GM18867 (cell line): ENCODE measurements around the gene SYNE1.

Source experiments
- ATAC-seq: cut with Tn5 transposase; IDR thresholded peaks from one replicate; pipeline ENCODE4 v1.9.1; 2021; ENCODE audit warnings: mild to moderate bottlenecking, moderate library complexity; ENCODE audit not compliant: unreplicated experiment

Gene SYNE1

DNA sequence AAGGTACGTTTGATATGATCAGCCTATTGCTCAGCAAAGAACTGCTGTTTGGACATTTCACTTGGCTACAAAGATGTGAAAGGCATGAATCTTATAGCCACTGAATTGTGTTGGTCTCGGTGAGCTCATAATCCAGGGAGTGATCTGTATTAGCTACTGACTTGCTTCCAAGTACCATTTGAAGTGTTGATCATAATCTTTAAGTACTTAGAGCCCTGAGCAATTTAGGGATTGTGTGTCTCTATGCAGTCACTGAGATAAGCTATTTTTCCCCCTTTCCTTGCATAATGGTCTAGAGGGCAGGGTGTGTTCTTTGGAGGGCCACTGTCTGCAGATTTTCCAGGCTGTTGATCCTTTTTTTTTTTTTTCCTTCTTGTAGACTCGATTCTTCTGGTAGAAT, 436.0 kb downstream of the SYNE1 start:
- ATAC-seq, result no peak

DNA sequence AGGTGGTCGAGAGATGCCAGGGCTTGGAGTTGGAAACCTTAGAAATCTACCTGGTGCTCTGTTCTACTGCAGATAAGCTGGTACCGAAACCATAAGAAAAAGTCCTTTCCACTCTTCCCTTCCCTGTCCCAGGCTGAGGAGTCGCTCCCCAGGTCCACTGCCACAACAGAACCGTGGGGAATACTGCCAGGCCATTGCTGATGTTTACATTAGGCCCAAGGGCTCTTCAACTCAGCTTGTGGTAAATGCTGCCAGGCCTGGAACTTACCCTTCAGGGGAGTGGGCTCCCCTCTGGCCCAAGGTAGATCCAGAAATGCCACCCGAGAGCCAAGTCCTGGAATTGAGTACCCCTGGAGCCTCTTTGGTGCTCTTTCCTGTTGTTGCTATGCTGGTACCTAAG, 441.3 kb downstream of the SYNE1 start:
- no peak for ATAC-seq

DNA sequence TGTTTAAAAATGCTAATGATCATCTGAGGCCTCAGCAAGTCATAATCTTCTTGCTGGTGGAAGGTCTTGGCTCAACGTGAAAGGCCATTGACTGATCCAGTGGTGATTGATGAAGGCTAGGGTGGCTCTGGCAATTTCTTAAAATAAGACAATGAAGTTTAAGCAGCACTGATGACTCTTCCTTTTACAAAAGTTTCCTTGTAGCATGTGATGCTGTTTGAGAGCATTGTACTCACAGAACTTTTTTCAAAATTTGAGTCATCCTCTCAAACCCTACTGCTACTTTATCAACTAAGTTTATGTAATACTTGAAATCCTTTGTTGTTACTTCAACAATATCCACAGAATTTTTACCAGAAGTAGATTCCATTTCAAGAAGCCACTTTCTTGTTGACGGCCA, 447.4 kb downstream of the SYNE1 start:
- no peak for ATAC-seq

DNA sequence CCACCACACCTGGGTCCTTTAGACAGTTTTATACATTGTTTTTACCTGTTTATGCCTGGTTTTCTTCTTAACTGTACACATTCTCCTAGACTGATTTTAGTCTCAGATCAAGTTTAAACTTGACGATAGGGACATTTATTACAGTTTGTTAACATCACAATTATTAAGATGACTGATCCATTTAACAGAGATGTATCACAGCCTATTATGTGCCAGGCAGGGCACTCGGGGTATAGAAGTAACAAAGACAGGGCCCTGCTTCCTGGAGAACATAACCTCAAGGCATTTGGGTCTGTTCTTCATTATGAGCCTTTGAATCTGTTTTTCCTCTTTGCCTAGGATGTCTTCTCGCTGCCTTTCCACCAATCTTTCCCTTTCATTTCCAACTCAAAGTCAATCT, 449.2 kb downstream of the SYNE1 start:
- no peak for ATAC-seq

DNA sequence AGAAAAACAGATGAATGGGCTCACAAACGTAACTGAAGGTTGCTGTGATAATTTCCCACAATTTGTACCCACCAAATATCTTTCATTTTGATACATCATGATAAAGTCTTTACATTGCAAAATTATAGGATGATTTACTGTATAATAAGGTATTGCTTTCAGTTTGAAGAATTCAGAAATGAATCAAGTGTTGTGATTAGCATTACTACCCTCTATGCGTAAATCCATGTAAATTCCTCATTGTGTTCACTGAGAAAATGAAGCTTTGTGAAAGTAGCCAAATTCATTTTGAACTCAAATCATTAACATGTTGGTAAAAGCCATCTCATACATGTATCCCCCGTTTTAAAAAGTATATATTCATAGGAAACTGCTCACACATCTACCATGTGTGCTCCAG, 450.3 kb downstream of the SYNE1 start:
- no peak for ATAC-seq

DNA sequence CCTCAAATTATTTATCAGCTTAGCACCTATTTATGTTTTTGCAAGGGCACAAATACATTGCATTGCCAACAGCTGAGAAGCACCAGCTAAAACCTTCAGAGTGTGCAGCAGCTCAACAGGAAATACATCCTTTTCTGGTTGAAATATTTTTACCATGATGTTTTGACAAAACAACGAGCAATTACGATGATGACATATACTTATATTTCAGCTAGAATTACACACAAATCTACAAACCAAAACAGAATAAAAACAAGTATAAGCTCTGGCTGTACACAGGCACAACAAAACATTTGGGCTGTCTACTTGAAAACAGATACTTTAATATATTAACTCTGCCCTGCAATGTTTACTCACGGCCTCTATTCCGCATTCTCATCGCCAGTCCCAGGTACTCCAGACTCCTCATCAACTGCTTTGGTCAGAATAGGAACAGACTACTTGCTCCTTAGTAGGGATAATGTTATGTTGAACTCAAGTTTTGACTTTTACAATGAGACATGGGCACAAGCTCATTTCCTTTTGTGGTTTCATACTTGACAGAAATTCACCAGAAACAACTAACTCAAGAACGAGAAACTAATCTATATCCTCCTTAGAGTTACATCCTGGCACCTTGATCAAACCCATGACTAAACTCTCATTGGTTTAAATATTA, 452.1 kb downstream of the SYNE1 start:
- ATAC-seq, result peak; percentile 80

- ATAC-seq, result peak; percentile 34
Measured at GRCh38 chr6:152184573-152184916, 452.6 kb downstream of the SYNE1 start.

GRCh38 chr6:152180601-152181000, 456.6 kb downstream of the SYNE1 start:
- no peak for ATAC-seq

DNA sequence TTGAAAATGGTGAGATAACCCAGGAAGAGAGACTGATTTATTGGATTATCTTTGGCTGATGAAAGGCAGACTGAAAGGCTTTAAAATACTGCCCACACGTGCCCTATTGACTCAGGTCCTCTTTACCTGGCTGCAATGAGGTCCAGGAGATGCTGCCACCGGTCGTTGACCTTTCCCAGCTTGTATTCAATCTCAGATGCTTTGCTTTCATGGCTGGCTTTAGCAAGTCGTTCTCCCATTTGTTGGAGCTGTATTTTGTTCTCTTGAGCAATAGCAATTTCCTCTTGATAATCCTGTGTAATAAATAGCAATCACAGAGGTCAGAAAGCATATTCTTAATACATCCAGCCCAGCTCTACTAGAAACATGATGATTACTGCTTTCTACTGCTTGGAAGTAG, 460.9 kb downstream of the SYNE1 start:
- no peak for ATAC-seq

- no peak for ATAC-seq
Measured at GRCh38 chr6:152173957-152174356, 463.2 kb downstream of the SYNE1 start.

- no peak for ATAC-seq
Measured at GRCh38 chr6:152173321-152173720, 463.8 kb downstream of the SYNE1 start.

DNA sequence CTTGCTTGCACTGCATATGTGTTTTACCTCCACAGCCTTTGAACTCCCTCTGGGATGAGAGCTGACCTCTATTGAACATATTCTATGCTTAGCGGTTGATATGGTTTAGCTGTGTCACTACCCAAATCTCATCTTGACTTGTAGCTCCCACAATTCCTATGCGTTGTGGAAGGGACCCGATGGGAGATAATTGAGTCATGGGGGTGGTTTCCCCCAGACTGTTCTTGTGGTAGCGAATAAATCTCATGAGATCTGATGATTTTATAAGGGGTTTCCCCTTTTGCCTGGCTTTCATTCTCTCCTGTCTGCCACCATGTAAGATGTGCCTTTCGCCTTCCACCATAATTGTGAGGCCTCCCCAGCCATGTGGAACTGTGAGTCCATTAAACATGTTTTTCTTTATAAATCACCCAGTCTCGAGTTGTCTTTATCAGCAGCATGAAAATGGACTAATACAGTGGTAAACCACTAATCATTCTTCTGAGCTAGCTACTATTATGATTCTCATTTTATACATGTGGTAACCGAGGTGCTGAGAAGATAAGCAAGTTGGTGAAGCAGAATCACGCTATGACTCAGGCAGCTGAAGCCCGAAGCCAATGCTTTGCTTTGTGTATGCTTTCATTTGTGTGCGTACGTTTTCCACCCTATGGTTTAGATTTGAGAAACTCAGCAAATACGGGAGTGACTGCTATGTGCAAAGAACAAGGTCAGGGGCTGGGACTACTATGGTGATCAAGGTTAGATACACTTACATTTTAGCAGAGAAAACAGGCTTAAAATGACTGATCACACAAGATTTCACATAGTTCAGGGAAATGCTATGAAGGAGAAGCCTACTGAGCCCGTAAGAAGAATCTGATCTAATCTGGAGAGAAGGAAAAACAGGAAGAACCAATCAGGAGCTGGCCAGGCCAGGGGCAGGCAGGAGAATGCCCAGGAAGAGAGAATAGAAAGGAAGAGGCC, 466.2 kb downstream of the SYNE1 start:
- ATAC-seq, result peak; percentile 98

GRCh38 chr6:152170313-152170701, 466.9 kb downstream of the SYNE1 start:
- no peak for ATAC-seq

DNA sequence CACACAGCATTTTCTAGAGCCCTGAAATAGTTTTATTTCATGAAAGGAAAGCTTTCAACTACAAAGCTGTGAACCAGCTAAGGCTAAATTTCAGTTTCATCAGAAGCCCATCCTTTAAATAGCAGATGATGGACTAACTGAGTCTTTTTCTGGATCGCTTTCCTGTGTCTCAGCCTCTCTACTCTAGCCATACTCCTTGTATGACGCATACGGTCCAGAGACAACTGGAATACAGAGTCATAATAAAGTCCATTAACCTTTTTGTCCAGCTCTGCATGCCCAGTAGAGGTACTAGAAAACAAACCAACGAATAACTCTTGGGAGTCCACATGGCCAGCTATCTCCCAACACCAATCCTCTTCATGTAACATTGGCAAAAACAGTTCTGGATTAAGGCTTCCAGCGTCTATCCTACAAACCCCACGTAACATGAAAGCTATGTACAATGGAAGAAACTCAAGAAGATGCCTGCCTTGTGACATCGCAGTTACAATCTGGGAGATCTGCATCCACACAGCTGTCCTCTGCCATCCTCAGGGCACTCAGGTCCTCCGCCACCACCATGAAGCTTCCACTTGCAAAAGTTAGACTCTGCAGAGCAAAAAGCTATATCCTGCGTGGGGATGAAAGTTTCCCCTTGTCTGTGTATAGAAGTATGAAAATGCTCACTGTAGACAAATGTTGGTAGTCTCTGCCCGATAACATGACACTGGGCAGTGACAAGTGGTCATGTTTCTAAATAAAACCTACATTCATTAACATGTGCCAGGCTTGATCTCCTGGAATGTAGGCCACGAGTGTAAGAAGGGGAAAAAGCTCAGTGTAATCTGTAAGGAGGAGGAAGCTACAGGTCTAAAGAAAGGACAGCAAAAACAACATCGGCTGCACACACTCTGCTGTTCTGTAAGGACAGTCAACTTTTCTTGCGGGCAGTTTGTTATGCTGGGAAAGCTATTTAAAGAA, 469.2 kb downstream of the SYNE1 start:
- no peak for ATAC-seq

GRCh38 chr6:152166897-152167296, 470.3 kb downstream of the SYNE1 start:
- ATAC-seq, result no peak

DNA sequence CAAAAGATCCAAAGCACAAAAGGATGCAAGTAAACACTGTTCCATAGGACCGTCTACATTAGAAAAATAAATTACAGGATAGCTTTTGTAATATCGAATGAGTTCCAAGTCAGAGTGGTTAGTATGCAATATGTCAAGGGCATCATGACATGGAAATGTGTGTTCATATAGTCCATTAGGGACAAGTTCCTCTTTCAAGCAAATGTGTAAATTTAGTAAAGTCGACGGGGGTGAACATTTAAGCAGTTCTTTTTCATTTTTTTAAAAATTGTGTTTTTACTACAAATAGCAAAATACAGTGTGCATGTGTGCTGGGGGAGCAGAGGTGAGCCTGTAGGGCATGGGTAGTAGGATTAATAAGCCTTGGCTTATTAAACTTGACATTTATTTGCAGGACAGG, 470.7 kb downstream of the SYNE1 start:
- ATAC-seq, result no peak

DNA sequence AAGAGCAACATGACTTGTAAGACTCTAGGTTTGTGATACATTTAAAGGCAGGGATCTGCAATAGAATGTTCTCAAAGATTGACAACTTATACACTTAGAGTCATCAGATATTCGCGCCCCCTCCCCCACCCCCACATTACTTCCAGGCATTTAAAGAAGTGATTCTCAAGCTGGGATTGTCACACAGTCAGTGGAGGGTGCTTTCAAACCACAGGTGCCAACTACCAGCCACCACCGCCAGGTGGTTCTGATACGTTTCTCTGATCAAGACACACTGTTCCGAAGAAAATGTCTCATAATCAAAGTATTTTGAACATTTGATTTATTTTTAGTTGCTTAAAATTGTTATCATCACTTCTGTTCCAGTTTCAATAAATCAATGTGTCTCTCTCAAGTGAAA, 472.2 kb downstream of the SYNE1 start:
- ATAC-seq, result no peak

DNA sequence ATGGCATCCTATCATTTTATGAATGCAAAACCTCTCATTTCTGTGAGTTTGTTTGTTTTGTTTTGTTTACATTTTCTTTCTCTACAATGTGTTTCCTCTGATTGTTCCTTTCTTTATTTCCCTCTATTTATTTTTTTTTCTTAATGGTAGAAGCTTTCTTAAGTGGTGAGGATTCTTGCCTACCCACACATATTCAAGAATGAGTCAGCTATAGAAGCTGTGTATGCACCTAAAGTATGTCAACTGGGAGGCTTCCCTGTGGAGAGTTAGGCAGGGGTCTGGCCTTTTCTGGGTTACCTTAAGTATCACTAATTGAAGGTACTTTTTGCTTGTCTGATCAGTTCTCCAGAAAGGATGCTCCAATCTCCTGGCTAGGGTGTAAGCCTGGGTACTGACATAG, 475.7 kb downstream of the SYNE1 start:
- ATAC-seq, result peak; percentile 48

- peak; percentile 81 for ATAC-seq
Measured at GRCh38 chr6:152160346-152160745, 476.8 kb downstream of the SYNE1 start.

GRCh38 chr6:152155792-152156191, 481.4 kb downstream of the SYNE1 start:
- no peak for ATAC-seq
